NOMO-1 (cell line): ENCODE data around the gene OR52J3.
"Not testable (repeated sequence)": the region's sequence is repeated elsewhere in the genome, so short reads cannot be mapped to it uniquely, and the experiment has no call there.

Experiments
- DNase-seq, 2 experiments: peaks; one replicate each; lab custom pipeline; 2025; ENCODE audit not compliant: unreplicated experiment in 2 of 2; lab: John Stamatoyannopoulos, UW

Gene OR52J3

DNA sequence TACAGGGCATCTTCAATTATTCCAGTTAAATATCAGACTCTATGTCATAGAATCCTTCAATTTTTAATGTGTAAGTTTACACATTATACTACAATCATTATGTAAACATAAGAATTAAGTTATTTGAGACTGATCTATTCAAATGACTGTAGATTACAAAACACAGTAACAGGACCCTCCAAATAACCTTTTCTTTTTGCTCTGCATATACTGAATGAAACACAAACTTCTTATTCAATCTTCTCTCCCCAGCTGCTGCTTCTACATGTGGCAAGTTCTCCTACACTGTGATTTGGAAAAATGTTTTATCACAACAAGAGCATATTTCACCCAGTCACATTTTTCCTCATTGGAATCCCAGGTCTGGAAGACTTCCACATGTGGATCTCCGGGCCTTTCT, at the start of gene OR52J3:
TSS of gene OR52J3 (plus strand) at position 301 of the 400 bp plus-strand sequence. CDS start at position 301, 0 bp downstream.
- no peak for DNase-seq

DNA sequence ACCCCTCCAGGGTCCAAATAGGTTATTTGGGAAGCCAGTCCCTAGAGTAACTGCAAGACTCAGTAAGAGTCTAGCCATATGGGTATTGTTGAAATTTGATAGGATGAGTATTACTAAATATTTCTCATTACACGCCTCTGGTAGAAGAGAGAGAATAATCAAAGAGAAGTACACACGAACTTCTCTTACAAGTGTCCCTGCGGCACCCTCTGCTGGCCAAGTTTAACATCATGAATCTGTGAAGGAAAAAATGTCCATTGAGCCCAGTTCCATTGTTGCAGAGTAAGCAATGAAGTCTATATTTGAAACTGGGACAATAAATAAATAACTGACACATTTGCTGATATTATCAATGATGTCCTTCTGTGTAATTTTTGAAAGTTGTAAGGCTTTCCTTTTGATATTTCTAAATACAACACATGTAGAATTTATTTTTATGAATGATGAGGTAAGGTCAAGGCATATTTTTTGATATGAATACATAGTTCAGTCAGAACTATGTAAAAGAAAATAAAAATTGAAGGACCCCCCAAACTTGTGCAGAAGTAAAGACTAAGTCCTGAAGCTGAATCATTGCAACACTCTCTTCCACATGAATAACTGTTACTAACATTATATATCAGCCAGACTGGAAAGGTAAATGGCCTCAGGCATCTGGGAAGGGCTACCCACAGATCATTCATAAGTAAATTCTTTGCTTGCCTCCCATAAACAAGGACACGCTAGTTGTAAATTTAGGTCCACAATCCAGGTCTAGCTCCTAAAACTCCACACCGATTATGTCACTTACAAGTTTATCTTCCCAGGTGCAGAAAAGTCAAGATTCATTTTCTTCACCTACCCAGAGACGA, 41.7 kb upstream of the OR52J3 start:
- DNase-seq: peak; percentile 7 to 39

DNA sequence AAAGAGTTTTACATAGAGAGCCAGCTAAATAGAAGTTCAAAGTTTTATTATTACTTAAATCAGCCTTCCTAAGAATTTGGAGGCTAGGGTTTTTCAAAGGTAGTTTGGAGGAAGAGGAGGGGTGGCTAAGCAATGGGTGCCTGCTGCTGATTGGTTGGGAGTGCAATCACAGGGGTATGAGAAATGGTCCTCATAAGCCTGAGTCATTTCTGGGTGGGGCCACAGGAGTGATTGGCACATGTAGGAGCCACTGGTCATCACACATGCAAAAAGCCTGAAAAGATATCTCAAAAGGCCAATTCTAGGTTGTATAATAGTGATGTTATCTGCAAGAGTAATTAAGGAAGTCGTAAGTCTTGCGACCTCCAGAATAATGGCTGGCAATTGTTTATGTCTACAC, 38.8 kb upstream of the OR52J3 start:
- DNase-seq: no peak

GRCh38 chr11:5011254-5011653, 35.1 kb upstream of the OR52J3 start:
- DNase-seq: no peak

GRCh38 chr11:5013012-5013411, 33.3 kb upstream of the OR52J3 start:
- no peak for DNase-seq

DNA sequence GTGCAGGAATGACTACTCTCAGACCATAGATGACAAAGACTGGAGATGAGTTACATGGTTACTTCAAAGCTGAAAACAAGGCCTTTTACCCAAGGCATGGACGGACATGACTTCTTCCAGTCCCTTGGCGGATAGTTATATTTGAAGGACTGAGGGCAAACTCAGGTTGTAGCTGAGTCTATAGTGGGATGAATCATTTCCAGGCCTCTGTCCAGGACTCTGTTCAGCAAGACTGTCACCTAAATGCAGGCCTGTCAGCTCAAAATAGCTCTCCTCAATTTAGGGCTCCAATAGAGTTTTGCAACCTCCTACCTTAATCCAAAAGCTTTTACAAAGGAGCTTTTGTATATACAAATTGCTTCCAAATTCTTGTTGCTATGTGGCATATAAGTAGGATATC, 24.3 kb upstream of the OR52J3 start:
- no peak for DNase-seq

DNA sequence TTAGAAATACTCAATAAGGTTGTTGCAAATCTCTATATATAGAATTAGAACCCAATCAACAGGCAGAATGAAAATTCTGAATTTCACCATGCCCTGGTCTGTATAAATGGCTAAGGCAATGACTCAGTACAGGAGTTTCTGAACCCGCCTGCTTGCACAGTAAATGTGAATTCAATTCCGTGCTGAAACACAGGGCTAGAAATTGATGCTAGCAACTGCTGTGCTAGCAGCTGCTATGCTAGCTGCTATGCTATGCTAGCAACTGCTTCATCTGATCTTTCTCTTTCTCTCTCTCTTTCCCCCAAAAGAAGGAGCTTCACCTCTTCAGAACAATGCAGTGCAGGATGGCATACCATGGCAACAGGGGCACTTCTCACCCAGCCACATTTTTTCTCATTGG, 9.7 kb upstream of the OR52J3 start:
- no peak for DNase-seq

DNA sequence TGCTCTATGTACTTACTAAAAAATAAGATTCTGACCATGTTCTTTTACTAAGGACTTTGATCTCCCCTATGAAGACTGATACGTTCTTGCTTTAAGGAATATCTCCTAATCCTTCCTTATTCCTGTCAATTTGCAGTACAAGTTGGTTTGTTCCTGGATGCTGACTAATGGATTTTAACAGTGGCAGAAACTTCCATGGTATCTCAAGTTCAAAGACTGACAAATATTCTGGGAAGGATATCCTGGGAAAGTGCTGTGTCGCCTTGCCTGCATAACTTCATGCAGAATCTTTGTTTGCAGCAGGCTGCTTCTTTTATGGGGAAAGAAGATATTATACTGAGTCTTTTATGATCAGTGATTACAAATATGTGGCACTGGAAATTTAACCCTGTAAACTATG, 8.4 kb upstream of the OR52J3 start:
- DNase-seq: no peak

DNA sequence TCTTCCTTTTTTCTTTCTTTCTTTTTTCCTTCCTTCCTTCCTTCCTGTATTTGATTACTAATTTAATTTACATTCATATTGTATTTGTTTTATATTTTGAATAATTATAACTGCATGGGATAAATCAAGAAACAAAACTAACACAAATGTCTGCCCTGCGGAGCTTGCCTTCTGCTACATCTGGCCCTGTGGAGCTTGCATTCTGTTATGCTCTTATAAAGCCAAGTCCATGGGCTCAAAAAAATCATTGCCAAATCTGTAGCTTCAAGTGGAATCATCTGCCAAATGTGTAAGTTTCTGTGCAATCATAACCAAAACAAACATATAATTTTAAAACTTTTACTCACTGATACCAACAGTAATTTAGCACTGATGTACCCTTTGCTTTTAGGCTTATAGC, 8.0 kb upstream of the OR52J3 start:
- DNase-seq: no peak

- no peak for DNase-seq
Measured at GRCh38 chr11:5040876-5041275, 5.5 kb upstream of the OR52J3 start.

DNA sequence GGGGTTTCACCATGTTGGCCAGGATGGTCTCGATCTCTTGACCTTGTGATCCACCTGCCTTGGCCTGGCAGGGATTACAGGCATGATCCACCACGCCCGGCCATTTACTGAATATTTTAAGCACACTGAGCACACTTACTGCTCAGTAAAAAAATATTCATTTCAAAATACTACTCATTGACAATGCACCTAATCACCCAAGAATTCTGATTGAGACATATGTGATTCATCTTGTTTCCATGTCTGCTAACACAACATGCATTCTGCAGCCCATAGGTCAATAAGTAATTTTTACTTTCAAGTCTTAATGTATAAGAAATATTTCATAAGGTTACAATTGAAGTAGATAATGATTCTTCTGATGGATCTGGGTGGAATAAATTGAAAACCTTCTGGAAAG, 4.2 kb upstream of the OR52J3 start:
- no peak for DNase-seq

DNA sequence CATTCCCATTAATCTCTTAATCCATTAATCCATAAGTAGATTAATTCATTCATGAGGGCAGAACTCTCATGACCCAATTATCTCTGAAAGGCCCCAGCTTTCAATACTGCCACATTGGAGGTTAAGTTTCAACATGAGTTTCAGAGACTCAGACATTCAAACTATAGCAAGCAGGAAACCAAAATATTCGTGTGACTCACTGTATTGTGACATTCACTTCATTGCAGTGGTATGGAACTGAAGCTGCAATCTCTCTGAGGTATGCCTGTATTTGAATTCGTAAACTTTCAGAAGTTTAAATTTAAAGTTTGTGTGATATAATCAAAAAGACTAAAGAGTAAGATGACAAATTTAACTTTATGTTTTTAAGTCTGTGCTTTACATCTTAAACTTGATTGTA, 2.9 kb upstream of the OR52J3 start:
- peak in 1 of 2 experiments; percentile 30 for DNase-seq

DNA sequence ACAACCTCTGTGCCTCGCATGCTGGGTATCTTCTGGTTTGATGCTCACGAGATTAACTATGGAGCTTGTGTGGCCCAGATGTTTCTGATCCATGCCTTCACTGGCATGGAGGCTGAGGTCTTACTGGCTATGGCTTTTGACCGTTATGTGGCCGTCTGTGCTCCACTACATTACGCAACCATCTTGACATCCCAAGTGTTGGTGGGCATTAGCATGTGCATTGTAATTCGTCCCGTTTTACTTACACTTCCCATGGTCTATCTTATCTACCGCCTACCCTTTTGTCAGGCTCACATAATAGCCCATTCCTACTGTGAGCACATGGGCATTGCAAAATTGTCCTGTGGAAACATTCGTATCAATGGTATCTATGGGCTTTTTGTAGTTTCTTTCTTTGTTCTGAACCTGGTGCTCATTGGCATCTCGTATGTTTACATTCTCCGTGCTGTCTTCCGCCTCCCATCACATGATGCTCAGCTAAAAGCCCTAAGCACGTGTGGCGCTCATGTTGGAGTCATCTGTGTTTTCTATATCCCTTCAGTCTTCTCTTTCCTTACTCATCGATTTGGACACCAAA, 516 bp downstream of the OR52J3 start:
- DNase-seq: no peak

DNA sequence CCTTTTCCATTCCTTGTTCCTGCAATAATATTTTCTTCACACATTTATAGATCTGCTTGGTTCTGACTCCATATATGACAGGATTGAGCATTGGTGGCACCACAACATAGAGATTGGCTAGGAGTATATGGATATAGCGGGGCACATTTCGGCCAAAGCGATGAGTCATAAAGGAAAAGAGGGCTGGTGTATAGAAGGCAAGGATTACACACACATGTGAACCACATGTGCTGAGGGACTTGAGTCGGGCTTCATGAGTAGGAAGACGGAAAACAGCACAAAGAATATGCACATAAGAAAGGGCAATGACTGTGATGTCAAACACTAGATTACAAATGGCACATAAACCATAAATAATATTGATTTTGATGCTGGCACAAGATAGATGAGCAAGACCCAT, 12.4 kb downstream of the OR52J3 start:
- not testable (repeated sequence) for DNase-seq

- no peak for DNase-seq
Measured at GRCh38 chr11:5059391-5059790, 13.1 kb downstream of the OR52J3 start, which contains the start of gene OR52E2. OR52E2 (minus strand) TSS chr11:5059627; CDS start chr11:5059627, 0 bp downstream.

- no peak for DNase-seq
Measured at GRCh38 chr11:5065027-5065426, 18.7 kb downstream of the OR52J3 start.

- no peak for DNase-seq
Measured at GRCh38 chr11:5069272-5069671, 22.9 kb downstream of the OR52J3 start, which contains the start of gene OR52E1. OR52E1 (plus strand) TSS chr11:5069572.

DNA sequence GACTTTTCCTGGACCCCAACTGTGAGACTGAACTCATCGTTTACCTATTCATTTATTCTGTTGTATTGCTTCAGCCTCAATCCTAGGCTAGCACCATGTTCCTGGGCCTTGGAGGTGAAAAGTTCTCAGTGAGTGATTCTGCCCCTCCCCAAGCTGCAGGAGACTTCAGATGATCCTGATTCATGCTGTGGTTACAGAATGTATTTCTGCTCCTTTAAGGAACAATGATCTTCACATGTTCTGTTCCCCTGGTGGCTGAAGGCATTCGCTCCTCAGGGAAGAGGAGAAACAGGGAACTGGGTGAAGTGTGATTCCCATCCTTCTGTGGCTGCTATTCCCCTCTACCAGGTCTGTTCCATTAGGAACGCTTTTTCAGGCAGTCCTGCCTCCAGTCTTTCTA, 25.5 kb downstream of the OR52J3 start:
- DNase-seq: no peak

GRCh38 chr11:5081405-5081804, 35.1 kb downstream of the OR52J3 start:
- no peak for DNase-seq

- no peak for DNase-seq
Measured at GRCh38 chr11:5083602-5084001, 37.3 kb downstream of the OR52J3 start.

DNA sequence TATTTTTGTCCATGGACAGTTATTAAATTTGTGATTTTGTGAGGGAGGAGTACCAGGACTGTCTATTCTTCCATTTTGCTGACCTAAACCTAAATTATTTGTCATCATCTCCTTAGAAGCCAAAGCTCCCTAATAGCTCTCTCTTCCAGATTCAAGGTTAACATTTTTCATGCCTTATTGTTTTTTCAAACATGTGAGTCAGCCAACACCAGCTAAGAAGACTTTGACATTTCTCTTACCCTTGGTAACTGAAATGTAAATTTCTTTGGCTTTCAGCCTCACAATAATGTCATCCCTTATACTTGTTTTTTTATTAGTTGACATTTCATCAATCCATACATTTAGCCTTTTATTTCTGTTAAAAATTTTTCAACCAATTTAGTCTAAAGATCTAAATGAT, 42.2 kb downstream of the OR52J3 start:
- no peak for DNase-seq

- no peak for DNase-seq
Measured at GRCh38 chr11:5090668-5091067, 44.3 kb downstream of the OR52J3 start.
